GM12892 (cell line): ENCODE data around the gene SLC37A1.

ENCODE experiments used
- POLR2A ChIP-seq: IDR thresholded peaks from 2 replicates; pipeline ENCODE4 v1.6.1; 2011; ENCODE audit warnings: low read depth, low read length, control low read depth
- POLR2AphosphoS5 ChIP-seq: IDR thresholded peaks from 2 replicates; pipeline ENCODE4 v1.6.1; 2011; ENCODE audit warnings: low read depth, low read length, control low read depth
- TAF1 ChIP-seq: IDR thresholded peaks from 2 replicates; pipeline ENCODE4 v1.6.1; 2011; ENCODE audit warnings: low read depth, mild to moderate bottlenecking, control low read depth, low read length, borderline replicate concordance

- TF ChIP-seq POLR2A, result no peak
- TF ChIP-seq POLR2AphosphoS5, result no peak
- TF ChIP-seq TAF1, result no peak
Measured at GRCh38 chr21:42615924-42616323, 102.3 kb downstream of the SLC37A1 start.
